ENCODE results near the gene CCL17.

CCL17 gene

GRCh38 chr16:57387598-57388354 is 16.8 kb upstream of the CCL17 start:
- TF ChIP-seq CTCF (IDR thresholded peaks at IDR 0.05): no peak

GRCh38 chr16:57388359-57389086 is 16.0 kb upstream of the CCL17 start:
- no peak for TF ChIP-seq CTCF (IDR thresholded peaks at IDR 0.05)

GRCh38 chr16:57389087-57389468 is 15.5 kb upstream of the CCL17 start:
- TF ChIP-seq CTCF (IDR thresholded peaks at IDR 0.05): no peak

GRCh38 chr16:57390636-57391295 is 13.8 kb upstream of the CCL17 start:
- TF ChIP-seq CTCF (IDR thresholded peaks at IDR 0.05): no peak

GRCh38 chr16:57391300-57391699 is 13.3 kb upstream of the CCL17 start:
- TF ChIP-seq CTCF (IDR thresholded peaks at IDR 0.05): no peak

GRCh38 chr16:57391708-57392107 is 12.9 kb upstream of the CCL17 start:
- TF ChIP-seq CTCF (IDR thresholded peaks at IDR 0.05): no peak

- TF ChIP-seq CTCF (IDR thresholded peaks at IDR 0.05): no peak
These were observed 11.9 kb upstream of the CCL17 start for GRCh38 chr16:57392694-57393093.

Data from LNCAP (cell line).